Natural killer cell (primary cell): Measurements from ENCODE around the gene WDR88. TPM values are rescaled to one million over a fixed set of nuclear protein-coding genes. Genes with fewer than 3 reads are reported as not detected.

ENCODE experiments used
- ATAC-seq, 3 donors: fragments of 150-1000 bp in 2 of 3; fragments of 200-7000 bp in 1 of 3; cut with Tn5 transposase; 1 replicate in 1 of 3; 2 replicates in 2 of 3; pipeline ENCODE4 v1.10.0; 2021; ENCODE audit warnings: mild to moderate bottlenecking in 2 of 3, moderate library complexity in 2 of 3
- DNase-seq, 2 donors: peaks; one replicate each; pipeline versions ENCODE4 v3.0.0 to v3.0.0-alpha.2; 2013 to 2021; ENCODE audit warnings: mixed read lengths in 1 of 2
- H3K27ac ChIP-seq: one replicate; pipeline ENCODE4 v1.5.1; 2013; ENCODE audit warnings: mild to moderate bottlenecking, low read length
- H3K27me3 ChIP-seq: one replicate; pipeline ENCODE4 v1.6.1; 2013; ENCODE audit warnings: low read length; ENCODE audit not compliant: control insufficient read depth, insufficient read depth
- H3K36me3 ChIP-seq: one replicate; pipeline ENCODE4 v1.6.1; 2013; ENCODE audit warnings: low read length; ENCODE audit not compliant: control insufficient read depth, insufficient read depth
- H3K4me1 ChIP-seq: one replicate; pipeline ENCODE4 v1.6.1; 2013; ENCODE audit warnings: low read length; ENCODE audit not compliant: control insufficient read depth, insufficient read depth
- H3K4me3 ChIP-seq: one replicate; pipeline ENCODE4 v1.5.1; 2013; ENCODE audit warnings: low read length
- H3K9me3 ChIP-seq: one replicate; pipeline ENCODE4 v1.6.1; 2013; ENCODE audit warnings: low read length; ENCODE audit not compliant: control insufficient read depth, insufficient read depth
- H3K27ac Mint-ChIP-seq, 2 donors: one replicate each; pipeline ENCODE4 v1.8.0; 2022; ENCODE audit warnings: mild to moderate bottlenecking in 2 of 2, mixed read lengths in 2 of 2, moderate library complexity in 1 of 2
- H3K27me3 Mint-ChIP-seq, 2 donors: one replicate each; pipeline ENCODE4 v1.8.0; 2022; ENCODE audit warnings: low read depth in 2 of 2, mixed read lengths in 2 of 2
- H3K36me3 Mint-ChIP-seq: one replicate; pipeline ENCODE4 v1.8.0; 2022; ENCODE audit warnings: mixed read lengths
- H3K4me1 Mint-ChIP-seq, 2 donors: one replicate each; pipeline ENCODE4 v1.8.0; 2022; ENCODE audit warnings: mixed read lengths in 2 of 2
- H3K4me3 Mint-ChIP-seq: one replicate; pipeline ENCODE4 v1.8.0; 2022; ENCODE audit warnings: mild to moderate bottlenecking, moderate library complexity, mixed read lengths
- H3K9me3 Mint-ChIP-seq, 2 donors: one replicate each; pipeline ENCODE4 v1.8.0; 2022; ENCODE audit warnings: mixed read lengths in 2 of 2
- WGBS: methylation state at CpG from one replicate; pipeline ENCODE4 v1.1.7; 2013; ENCODE audit warnings: missing lambda C conversion rate; ENCODE audit not compliant: insufficient coverage; 5-methylcytosine and 5-hydroxymethylcytosine counted together
- intact Hi-C: fragments of 100-400 bp; cut with micrococcal nuclease; formaldehyde crosslinking; loops from one replicate; pipeline ENCODE4 v1.14.2; 2022
- total RNA-seq, 4 donors: library from RNA; stranded (reverse); fragments of 120-200 nt in 1 of 4; gene quantifications; one replicate each; pipeline versions ENCODE4 v1.2.3 to v1.2.4, GENCODE V29; 2013 to 2022
- TF ChIP-seq, protein P1 (sequence below): fragments of 200-600 bp; IDR thresholded peaks from one replicate; pipeline ENCODE4 v1.8.0; 2022; ENCODE audit warnings: antibody characterized with exemption

The WDR88 gene
- total RNA-seq, 3 donors from 2014 or later (not counting 1 experiment from before 2014, with no cell fraction given) = not detected

DNA sequence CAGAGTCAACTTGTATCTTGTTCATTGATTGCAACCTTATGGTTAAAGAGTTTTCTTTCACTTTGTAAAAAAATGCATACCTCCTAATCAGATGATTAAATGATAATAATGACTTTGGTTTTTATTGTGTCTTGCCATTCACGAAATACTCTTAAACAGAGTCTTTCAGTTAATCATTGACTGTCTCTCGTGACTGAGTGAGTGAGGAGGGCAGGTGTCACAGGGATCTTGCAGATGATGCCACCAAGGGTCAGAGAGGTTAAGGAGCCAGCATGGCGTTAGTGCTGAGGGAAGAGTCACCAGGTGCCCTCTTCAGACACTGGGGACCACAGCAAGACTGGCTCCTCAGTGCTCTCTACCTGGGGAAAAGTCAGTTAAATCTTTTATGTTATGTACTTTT lies 42.9 kb upstream of the WDR88 start:
- ATAC-seq = no peak
- no peak overlapping the region for H3K27ac Mint-ChIP-seq

GRCh38 chr19:33090179-33090578 lies 41.7 kb upstream of the WDR88 start:
- Mint-ChIP-seq H3K4me1 (peaks cover 0 to 4% of the 10 kb centered on the region in 2 donors), H3K27ac (no peak overlapping the region), H3K27me3 (no peaks in the 10 kb centered on the region), H3K9me3 (no peaks in the 10 kb centered on the region), H3K36me3 (peaks cover 29% of the 10 kb centered on the region), H3K4me3 (no peak overlapping the region)
- peaks cover 46% of the 10 kb centered on the region for H3K36me3 ChIP-seq
- H3K4me1 ChIP-seq = no peaks in the 10 kb centered on the region
- no peak overlapping the region for H3K27ac ChIP-seq
- no peak overlapping the region for H3K4me3 ChIP-seq
- WGBS = 100% methylated on average over 2 of the region's 3 CpGs
- no peaks in the 10 kb centered on the region for H3K27me3 ChIP-seq
- H3K9me3 ChIP-seq = no peaks in the 10 kb centered on the region
- intact Hi-C loops = no loop called here
- ATAC-seq = no peak
- no peak for DNase-seq
- TF ChIP-seq, protein P1, sequence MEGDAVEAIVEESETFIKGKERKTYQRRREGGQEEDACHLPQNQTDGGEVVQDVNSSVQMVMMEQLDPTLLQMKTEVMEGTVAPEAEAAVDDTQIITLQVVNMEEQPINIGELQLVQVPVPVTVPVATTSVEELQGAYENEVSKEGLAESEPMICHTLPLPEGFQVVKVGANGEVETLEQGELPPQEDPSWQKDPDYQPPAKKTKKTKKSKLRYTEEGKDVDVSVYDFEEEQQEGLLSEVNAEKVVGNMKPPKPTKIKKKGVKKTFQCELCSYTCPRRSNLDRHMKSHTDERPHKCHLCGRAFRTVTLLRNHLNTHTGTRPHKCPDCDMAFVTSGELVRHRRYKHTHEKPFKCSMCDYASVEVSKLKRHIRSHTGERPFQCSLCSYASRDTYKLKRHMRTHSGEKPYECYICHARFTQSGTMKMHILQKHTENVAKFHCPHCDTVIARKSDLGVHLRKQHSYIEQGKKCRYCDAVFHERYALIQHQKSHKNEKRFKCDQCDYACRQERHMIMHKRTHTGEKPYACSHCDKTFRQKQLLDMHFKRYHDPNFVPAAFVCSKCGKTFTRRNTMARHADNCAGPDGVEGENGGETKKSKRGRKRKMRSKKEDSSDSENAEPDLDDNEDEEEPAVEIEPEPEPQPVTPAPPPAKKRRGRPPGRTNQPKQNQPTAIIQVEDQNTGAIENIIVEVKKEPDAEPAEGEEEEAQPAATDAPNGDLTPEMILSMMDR = no peak

More for the DNA sequence above, 42.9 kb upstream of the WDR88 start:
- intact Hi-C loops = no loop called here
- Histone ChIP-seq H3K27ac (no peak overlapping the region), H3K36me3 (peaks cover 41% of the 10 kb centered on the region), H3K9me3 (no peaks in the 10 kb centered on the region), H3K4me1 (no peaks in the 10 kb centered on the region), H3K4me3 (no peak overlapping the region), H3K27me3 (no peaks in the 10 kb centered on the region)
- Mint-ChIP-seq H3K27me3 (no peaks in the 10 kb centered on the region), H3K9me3 (no peaks in the 10 kb centered on the region), H3K36me3 (peaks cover 26% of the 10 kb centered on the region), H3K4me3 (no peak overlapping the region), H3K4me1 (peaks cover 0 to 14% of the 10 kb centered on the region in 2 donors)
- TF ChIP-seq, protein P1 = no peak
- 100% methylated on average over 3 of the region's 3 CpGs for WGBS
- no peak for DNase-seq

- no peaks in the 10 kb centered on the region for H3K27me3 ChIP-seq
- H3K36me3 ChIP-seq = peaks cover 67% of the 10 kb centered on the region
- H3K9me3 ChIP-seq = no peaks in the 10 kb centered on the region
- H3K36me3 Mint-ChIP-seq = peaks cover 47% of the 10 kb centered on the region
- H3K27ac ChIP-seq = no peak overlapping the region
- H3K9me3 Mint-ChIP-seq = no peaks in the 10 kb centered on the region
- no peaks in the 10 kb centered on the region for H3K27me3 Mint-ChIP-seq
- no peak overlapping the region for H3K4me3 Mint-ChIP-seq
- ATAC-seq = no peak
- intact Hi-C loops = no loop called here
- H3K4me3 ChIP-seq = no peak overlapping the region
- no peak for DNase-seq
- no peak overlapping the region for H3K27ac Mint-ChIP-seq
- H3K4me1 ChIP-seq = no peaks in the 10 kb centered on the region
- TF ChIP-seq, protein P1 = no peak
- 98% methylated on average over 11 of the region's 11 CpGs for WGBS
- peaks cover 0 to 7% of the 10 kb centered on the region in 2 donors for H3K4me1 Mint-ChIP-seq
Measured at GRCh38 chr19:33093420-33094210, 38.3 kb upstream of the WDR88 start.
